ENCODE measurements around the gene CYTL1.
"Not testable (repeated sequence)": the region's sequence is repeated elsewhere in the genome, so short reads cannot be mapped to it uniquely, and the experiment has no call there.

CYTL1 gene

GRCh38 chr4:5019274-5019673, at the start of gene CYTL1:
CYTL1 (minus strand) TSS chr4:5019458; CDS start chr4:5019445, 13 bp downstream.
- no peak for DNase-seq (ENCODE audit: low spot score)

GRCh38 chr4:5067908-5068307, 48.6 kb upstream of the CYTL1 start:
- no peak for DNase-seq (ENCODE audit: low spot score)

GRCh38 chr4:5066968-5067367, 47.7 kb upstream of the CYTL1 start:
- DNase-seq (ENCODE audit: low spot score) = not testable (repeated sequence)

GRCh38 chr4:5066101-5066500, 46.8 kb upstream of the CYTL1 start:
- no peak for DNase-seq (ENCODE audit: low spot score)

- no peak for DNase-seq (ENCODE audit: low spot score)
Measured at GRCh38 chr4:5055411-5055810, 36.2 kb upstream of the CYTL1 start.

GRCh38 chr4:5054532-5054931, 35.3 kb upstream of the CYTL1 start:
- no peak for DNase-seq (ENCODE audit: low spot score)

- no peak for DNase-seq (ENCODE audit: low spot score)
Measured at GRCh38 chr4:5052726-5053425, 33.6 kb upstream of the CYTL1 start.

- DNase-seq (ENCODE audit: low spot score) = no peak
Measured at GRCh38 chr4:5052204-5052702, 33.0 kb upstream of the CYTL1 start.

- no peak for DNase-seq (ENCODE audit: low spot score)
Measured at GRCh38 chr4:5051278-5052203, 32.3 kb upstream of the CYTL1 start, which contains the start of gene STK32B. STK32B (plus strand) TSS chr4:5051480.

GRCh38 chr4:5050520-5051277, 31.4 kb upstream of the CYTL1 start:
- peak; percentile 79 for DNase-seq (ENCODE audit: low spot score)

- DNase-seq (ENCODE audit: low spot score) = no peak
Measured at GRCh38 chr4:5048721-5049120, 29.5 kb upstream of the CYTL1 start.

GRCh38 chr4:5045097-5045496, 25.8 kb upstream of the CYTL1 start:
- DNase-seq (ENCODE audit: low spot score) = peak; percentile 74

GRCh38 chr4:5044341-5044740, 25.1 kb upstream of the CYTL1 start:
- DNase-seq (ENCODE audit: low spot score) = no peak

GRCh38 chr4:5043579-5043978, 24.3 kb upstream of the CYTL1 start:
- DNase-seq (ENCODE audit: low spot score) = no peak

GRCh38 chr4:5041699-5042098, 22.4 kb upstream of the CYTL1 start:
- DNase-seq (ENCODE audit: low spot score) = no peak

- no peak for DNase-seq (ENCODE audit: low spot score)
Measured at GRCh38 chr4:5040856-5041620, 21.8 kb upstream of the CYTL1 start.

GRCh38 chr4:5039800-5040199, 20.5 kb upstream of the CYTL1 start:
- no peak for DNase-seq (ENCODE audit: low spot score)

- no peak for DNase-seq (ENCODE audit: low spot score)
Measured at GRCh38 chr4:5037553-5038551, 18.6 kb upstream of the CYTL1 start.

- no peak for DNase-seq (ENCODE audit: low spot score)
Measured at GRCh38 chr4:5036239-5036638, 17.0 kb upstream of the CYTL1 start.

- no peak for DNase-seq (ENCODE audit: low spot score)
Measured at GRCh38 chr4:5034206-5034605, 14.9 kb upstream of the CYTL1 start.

Data from pons (tissue), 1 donor.